ENCODE results near the gene BCL7A. TPM values are rescaled to one million over a fixed set of nuclear protein-coding genes. Genes with fewer than 3 reads are reported as not detected.
A peak's percentile ranks its signal among the peaks of the same experiment; 100 is the strongest.

Gene BCL7A
- total and polyA plus RNA-seq, 2 donors (not counting 1 experiment from before 2014, with no cell fraction given): 71.0 to 75.9 TPM

DNA sequence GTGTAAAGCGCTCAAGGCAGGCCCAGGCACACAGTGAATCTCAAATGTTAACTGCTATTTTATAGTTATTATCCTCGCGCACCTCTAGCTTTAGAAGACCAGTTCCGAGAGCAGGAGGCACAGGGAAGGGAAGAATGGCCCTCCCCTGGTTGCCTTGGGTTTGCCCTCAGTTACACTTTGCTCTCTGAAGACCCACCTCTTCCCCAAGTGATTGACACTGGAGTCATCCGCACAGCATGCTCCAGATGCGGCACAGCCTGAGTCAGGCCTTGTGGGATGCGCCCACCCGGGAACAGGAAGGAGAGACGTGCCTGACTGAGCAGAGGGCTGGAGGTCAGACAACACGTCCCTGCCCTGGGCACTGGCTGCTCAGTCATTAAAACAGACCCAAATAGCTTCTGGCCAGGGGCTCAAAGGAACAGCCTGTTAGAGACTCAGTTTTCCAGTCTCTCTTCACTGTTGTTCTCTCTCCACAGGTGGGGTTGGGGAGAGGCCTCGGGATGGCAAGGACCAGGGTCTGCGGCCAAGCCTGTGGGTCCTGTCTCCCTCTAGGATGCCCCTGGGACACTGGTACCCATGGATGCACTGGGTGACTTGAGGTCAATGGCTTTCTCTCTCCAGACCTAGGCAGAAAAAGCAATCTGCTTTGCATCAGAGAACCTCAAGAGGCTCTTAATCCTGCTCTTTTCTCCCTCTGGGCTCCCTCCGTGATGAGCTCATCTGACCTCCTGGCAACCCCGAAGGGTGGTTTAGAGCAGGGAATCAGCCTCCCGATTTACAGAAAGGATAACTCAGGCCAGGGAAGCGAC lies 43.3 kb downstream of the BCL7A start:
- H2AFZ ChIP-seq (ENCODE audit: insufficient read depth, low read depth, low read length, poor library complexity, severe bottlenecking): no peak overlapping the region
- H3K9me3 ChIP-seq (ENCODE audit: control extremely low read depth in 1 of 3, control insufficient read depth in 2 of 3, insufficient read depth in 1 of 3, low read length in 2 of 3): no peaks in the 10 kb centered on the region
- TF ChIP-seq, protein P1, sequence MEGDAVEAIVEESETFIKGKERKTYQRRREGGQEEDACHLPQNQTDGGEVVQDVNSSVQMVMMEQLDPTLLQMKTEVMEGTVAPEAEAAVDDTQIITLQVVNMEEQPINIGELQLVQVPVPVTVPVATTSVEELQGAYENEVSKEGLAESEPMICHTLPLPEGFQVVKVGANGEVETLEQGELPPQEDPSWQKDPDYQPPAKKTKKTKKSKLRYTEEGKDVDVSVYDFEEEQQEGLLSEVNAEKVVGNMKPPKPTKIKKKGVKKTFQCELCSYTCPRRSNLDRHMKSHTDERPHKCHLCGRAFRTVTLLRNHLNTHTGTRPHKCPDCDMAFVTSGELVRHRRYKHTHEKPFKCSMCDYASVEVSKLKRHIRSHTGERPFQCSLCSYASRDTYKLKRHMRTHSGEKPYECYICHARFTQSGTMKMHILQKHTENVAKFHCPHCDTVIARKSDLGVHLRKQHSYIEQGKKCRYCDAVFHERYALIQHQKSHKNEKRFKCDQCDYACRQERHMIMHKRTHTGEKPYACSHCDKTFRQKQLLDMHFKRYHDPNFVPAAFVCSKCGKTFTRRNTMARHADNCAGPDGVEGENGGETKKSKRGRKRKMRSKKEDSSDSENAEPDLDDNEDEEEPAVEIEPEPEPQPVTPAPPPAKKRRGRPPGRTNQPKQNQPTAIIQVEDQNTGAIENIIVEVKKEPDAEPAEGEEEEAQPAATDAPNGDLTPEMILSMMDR (IDR thresholded peaks at IDR 0.05): no peak
- TF ChIP-seq EZH2 (IDR thresholded peaks at IDR 0.05; ENCODE audit: borderline replicate concordance, insufficient read depth, low read depth, low read length, poor library complexity, severe bottlenecking): no peak
- DNase-seq: no peak
- H3K27me3 Mint-ChIP-seq: no peaks in the 10 kb centered on the region
- ChIA-PET CTCF (interaction anchor here (1.4 to 5.1 kb wide), 4 partner anchors 10 to 58 kb away, joined by 5 to 48 read pairs (median 23); no protein-coding TSS in a partner anchor), POLR2A (interaction anchor here (1.7 kb wide), 1 partner anchor 13 kb away, joined by 23 read pairs; the partner anchor contains the start of gene MLXIP)
- H3K4me1 ChIP-seq (ENCODE audit: control insufficient read depth in 2 of 2, insufficient read depth in 2 of 2, low read length in 2 of 2): peaks cover 34 to 54% of the 10 kb centered on the region in 2 donors
- no peak overlapping the region for H3K27ac ChIP-seq (ENCODE audit: low read length in 2 of 2)
- no peaks in the 10 kb centered on the region for H3K9me3 Mint-ChIP-seq (ENCODE audit: insufficient read depth)
- ATAC-seq (ENCODE audit: low read depth): no peak
- H3K27ac Mint-ChIP-seq: peak overlapping the region; percentile 73
- 83% methylated on average over 14 of the region's 16 CpGs for WGBS (ENCODE audit: insufficient coverage)
- H3K36me3 ChIP-seq (replicated peaks in 1 of 2; ENCODE audit: control extremely low read depth in 1 of 2, control insufficient read depth in 1 of 2, extremely low read depth in 1 of 2, insufficient read depth in 2 of 2, low read length in 1 of 2): peaks cover 0 to 13% of the 10 kb centered on the region in 2 experiments
- no peaks in the 10 kb centered on the region for H3K79me2 ChIP-seq (ENCODE audit: control insufficient read depth, insufficient read depth, low read length)
- intact Hi-C loops (cut with micrococcal nuclease): loop anchor here (5.0 kb wide), 1 partner anchor 37 kb away; no protein-coding TSS in a partner anchor
- H3K9ac ChIP-seq (ENCODE audit: low read length): no peak overlapping the region
- H3K4me3 Mint-ChIP-seq: no peak overlapping the region
- no peak overlapping the region for H3K4me3 ChIP-seq (ENCODE audit: control extremely low read depth in 1 of 5, extremely low read depth in 1 of 5, insufficient read depth in 1 of 5, low read depth in 2 of 5, low read length in 4 of 5)
- H3K4me2 ChIP-seq (replicated peaks; ENCODE audit: low read depth, low read length, poor library complexity, severe bottlenecking): no peak overlapping the region
- H4K20me1 ChIP-seq (ENCODE audit: control insufficient read depth, insufficient read depth, low read length, poor library complexity, severe bottlenecking): no peaks in the 10 kb centered on the region
- H3K27me3 ChIP-seq (replicated peaks in 1 of 4; ENCODE audit: control extremely low read depth in 1 of 4, control insufficient read depth in 3 of 4, insufficient read depth in 4 of 4, low read length in 3 of 4): no peaks in the 10 kb centered on the region
- peaks cover 52% of the 10 kb centered on the region for H3K4me1 Mint-ChIP-seq

DNA sequence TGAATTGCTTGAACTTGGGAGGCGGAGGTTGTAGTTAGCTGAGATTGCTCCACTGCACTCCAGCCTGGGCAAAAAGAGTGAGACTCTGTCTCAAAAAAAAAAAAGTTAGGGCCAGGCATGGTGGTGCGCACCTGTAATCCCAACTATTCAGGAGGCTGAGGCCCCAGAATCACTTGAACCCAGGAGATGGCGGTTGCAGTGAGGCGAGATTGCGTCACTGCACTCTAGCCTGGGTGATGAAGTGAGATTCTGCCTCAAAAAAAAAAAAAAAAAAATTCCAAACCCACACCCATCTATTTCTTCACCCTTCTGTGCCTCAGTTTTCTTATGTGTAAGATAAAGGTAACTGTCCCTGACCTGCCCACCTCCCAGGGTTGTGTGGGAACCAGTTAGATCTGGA lies 45.9 kb downstream of the BCL7A start:
- Histone ChIP-seq H3K4me1 (ENCODE audit: control insufficient read depth in 2 of 2, insufficient read depth in 2 of 2, low read length in 2 of 2) (peaks cover 34 to 54% of the 10 kb centered on the region in 2 donors), H3K27me3 (replicated peaks in 1 of 4; ENCODE audit: control extremely low read depth in 1 of 4, control insufficient read depth in 3 of 4, insufficient read depth in 4 of 4, low read length in 3 of 4) (no peaks in the 10 kb centered on the region), H3K4me3 (ENCODE audit: control extremely low read depth in 1 of 5, extremely low read depth in 1 of 5, insufficient read depth in 1 of 5, low read depth in 2 of 5, low read length in 4 of 5) (peak overlapping the region in 3 of 5 experiments; percentile 12 to 49 (median 25)), H3K9me3 (ENCODE audit: control extremely low read depth in 1 of 3, control insufficient read depth in 2 of 3, insufficient read depth in 1 of 3, low read length in 2 of 3) (no peaks in the 10 kb centered on the region), H4K20me1 (ENCODE audit: control insufficient read depth, insufficient read depth, low read length, poor library complexity, severe bottlenecking) (no peaks in the 10 kb centered on the region), H3K79me2 (ENCODE audit: control insufficient read depth, insufficient read depth, low read length) (no peaks in the 10 kb centered on the region), H3K4me2 (replicated peaks; ENCODE audit: low read depth, low read length, poor library complexity, severe bottlenecking) (peak overlapping the region; percentile 77), H3K9ac (ENCODE audit: low read length) (peak overlapping the region; percentile 46), H3K36me3 (replicated peaks in 1 of 2; ENCODE audit: control extremely low read depth in 1 of 2, control insufficient read depth in 1 of 2, extremely low read depth in 1 of 2, insufficient read depth in 2 of 2, low read length in 1 of 2) (no peaks in the 10 kb centered on the region), H2AFZ (ENCODE audit: insufficient read depth, low read depth, low read length, poor library complexity, severe bottlenecking) (peak overlapping the region; percentile 41), H3K27ac (ENCODE audit: low read length in 2 of 2) (peak overlapping the region; percentile 0 to 29)
- 100% methylated on average over 1 of the region's 5 CpGs for WGBS (ENCODE audit: insufficient coverage)
- Mint-ChIP-seq H3K27ac (peak overlapping the region; percentile 91), H3K27me3 (no peaks in the 10 kb centered on the region), H3K4me1 (peaks cover 50% of the 10 kb centered on the region), H3K4me3 (peak overlapping the region; percentile 62), H3K9me3 (ENCODE audit: insufficient read depth) (no peaks in the 10 kb centered on the region)
- ChIA-PET CTCF (interaction anchor here (0.6 to 5.1 kb wide), 10 partner anchors 10 to 148 kb away, joined by 3 to 48 read pairs (median 4); partner anchors contain the start of gene MLXIP), POLR2A (interaction anchor here (0.6 to 5.1 kb wide), 10 partner anchors 11 to 202 kb away, joined by 3 to 23 read pairs (median 4); partner anchors contain the start of gene MLXIP)
- intact Hi-C loops (cut with micrococcal nuclease): loop anchor here (5.0 kb wide), 1 partner anchor 35 kb away; no protein-coding TSS in a partner anchor
- no peak for TF ChIP-seq EZH2 (IDR thresholded peaks at IDR 0.05; ENCODE audit: borderline replicate concordance, insufficient read depth, low read depth, low read length, poor library complexity, severe bottlenecking)
- TF ChIP-seq, protein P1 (IDR thresholded peaks at IDR 0.05): no peak
- ATAC-seq (ENCODE audit: low read depth) (no peak), DNase-seq (no peak)

Data from B cell (primary cell).